Smooth muscle cell (in vitro differentiated cells): ENCODE results near the gene MMP15. TPM values are rescaled to one million over a fixed set of nuclear protein-coding genes. Genes with fewer than 3 reads are reported as not detected.

ENCODE experiments used
- DNase-seq: peaks from one replicate; lab custom pipeline; 2025; ENCODE audit not compliant: unreplicated experiment; lab: John Stamatoyannopoulos, UW
- H2AFZ ChIP-seq: fragments of 200-600 bp; sonication (generic); 2 replicates; pipeline ENCODE4 v1.6.0; 2016; ENCODE audit warnings: antibody characterized with exemption, low read depth, mild to moderate bottlenecking
- H3F3A ChIP-seq: fragments of 200-600 bp; sonication (generic); 2 replicates; pipeline ENCODE4 v1.6.0; 2017; ENCODE audit warnings: antibody characterized with exemption, low read depth
- H3K27ac ChIP-seq: fragments of 200-600 bp; sonication (generic); 2 replicates; pipeline ENCODE4 v1.5.1; 2016; ENCODE audit warnings: low read depth, mild to moderate bottlenecking
- H3K27me3 ChIP-seq: fragments of 200-600 bp; sonication (generic); 2 replicates; pipeline ENCODE4 v1.6.1; 2016; ENCODE audit warnings: low read depth, mild to moderate bottlenecking
- H3K36me3 ChIP-seq: fragments of 200-600 bp; sonication (generic); 2 replicates; pipeline ENCODE4 v1.5.1; 2016; ENCODE audit warnings: low read depth
- H3K4me1 ChIP-seq: fragments of 200-600 bp; sonication (generic); 2 replicates; pipeline ENCODE4 v1.5.1; 2016; ENCODE audit warnings: low read depth
- H3K4me2 ChIP-seq: fragments of 200-600 bp; sonication (generic); 2 replicates; pipeline ENCODE4 v1.6.0; 2016; ENCODE audit warnings: mild to moderate bottlenecking
- H3K4me3 ChIP-seq: fragments of 200-600 bp; sonication (generic); 2 replicates; pipeline ENCODE4 v1.5.1; 2016; ENCODE audit warnings: mild to moderate bottlenecking
- H3K79me2 ChIP-seq: fragments of 200-600 bp; sonication (generic); 2 replicates; pipeline ENCODE4 v1.6.0; 2016; ENCODE audit warnings: low read depth, mild to moderate bottlenecking
- H3K9ac ChIP-seq: fragments of 200-600 bp; sonication (generic); 2 replicates; pipeline ENCODE4 v1.6.0; 2016; ENCODE audit warnings: low read depth
- H3K9me3 ChIP-seq: fragments of 200-600 bp; sonication (generic); replicated peaks from 2 replicates; pipeline ENCODE4 v1.5.1; 2016; ENCODE audit warnings: low read depth
- H4K20me1 ChIP-seq: fragments of 200-600 bp; sonication (generic); 2 replicates; pipeline ENCODE4 v1.6.0; 2016; ENCODE audit warnings: low read depth
- CTCF ChIP-seq: fragments of 200-600 bp; sonication (generic); IDR thresholded peaks from 2 replicates; pipeline ENCODE4 v1.5.1; 2017; ENCODE audit warnings: borderline replicate concordance, mild to moderate bottlenecking, antibody characterized with exemption; ENCODE audit not compliant: insufficient read depth, poor library complexity, severe bottlenecking
- WGBS: methylation state at CpG from one replicate; pipeline ENCODE4 v1.1.7; 2016; ENCODE audit warnings: low lambda C conversion rate; 5-methylcytosine and 5-hydroxymethylcytosine counted together
- polyA plus RNA-seq: library from polyadenylated mRNA; unstranded; fragments of >200 nt; fragmentation: Nextera tagmentation; extraction: Ambion mirVana; gene quantifications from 2 replicates; pipeline ENCODE4 v1.2.1, GENCODE V29; 2016
- total RNA-seq: library from RNA; depleted of rRNA; stranded (reverse); fragments of >200 nt; gene quantifications from 2 replicates; pipeline ENCODE4 v1.2.3, GENCODE V29; 2014

The MMP15 gene
- total and polyA plus RNA-seq, 2 experiments from 2014 or later, result 2.3 to 5.2 TPM

- Histone ChIP-seq H3K79me2 (no peaks in the 10 kb centered on the region), H3K9ac (no peak overlapping the region), H2AFZ (no peak overlapping the region), H3K4me2 (no peak overlapping the region), H3K27ac (no peak overlapping the region), H3K36me3 (no peaks in the 10 kb centered on the region), H3K4me1 (peaks cover 19% of the 10 kb centered on the region), H3F3A (peaks cover 4% of the 10 kb centered on the region), H3K27me3 (no peaks in the 10 kb centered on the region), H3K4me3 (no peak overlapping the region), H4K20me1 (peaks cover 18% of the 10 kb centered on the region), H3K9me3 (no peaks in the 10 kb centered on the region)
- no peak for TF ChIP-seq CTCF
- 98% methylated on average over 36 of the region's 36 CpGs for WGBS
- no peak for DNase-seq
These were observed 27.9 kb upstream of the MMP15 start for GRCh38 chr16:57997528-57998265.

GRCh38 chr16:57998486-57998885 lies 27.1 kb upstream of the MMP15 start:
- no peak overlapping the region for H2AFZ ChIP-seq
- H3K4me2 ChIP-seq, result no peak overlapping the region
- H3K4me1 ChIP-seq, result peaks cover 19% of the 10 kb centered on the region
- no peaks in the 10 kb centered on the region for H3K27me3 ChIP-seq
- H3K36me3 ChIP-seq, result no peaks in the 10 kb centered on the region
- H3K27ac ChIP-seq, result no peak overlapping the region
- TF ChIP-seq CTCF, result no peak
- H4K20me1 ChIP-seq, result peaks cover 18% of the 10 kb centered on the region
- DNase-seq, result no peak
- H3K9ac ChIP-seq, result no peak overlapping the region
- H3K9me3 ChIP-seq, result no peaks in the 10 kb centered on the region
- H3K4me3 ChIP-seq, result no peak overlapping the region
- WGBS, result 60% methylated on average over 8 of the region's 8 CpGs
- no peaks in the 10 kb centered on the region for H3K79me2 ChIP-seq
- H3F3A ChIP-seq, result peaks cover 4% of the 10 kb centered on the region

GRCh38 chr16:57998992-57999365 lies 26.6 kb upstream of the MMP15 start:
- H3K27me3 ChIP-seq, result no peaks in the 10 kb centered on the region

More at GRCh38 chr16:57998992-57999365, 26.6 kb upstream of the MMP15 start:
- Histone ChIP-seq H3K36me3 (no peaks in the 10 kb centered on the region), H3K4me2 (no peak overlapping the region), H2AFZ (no peak overlapping the region), H3K4me3 (no peak overlapping the region), H3K4me1 (peaks cover 19% of the 10 kb centered on the region), H3K79me2 (no peaks in the 10 kb centered on the region), H3K9ac (no peak overlapping the region), H3F3A (peaks cover 4% of the 10 kb centered on the region), H3K27ac (no peak overlapping the region), H3K9me3 (no peaks in the 10 kb centered on the region), H4K20me1 (peaks cover 18% of the 10 kb centered on the region)
- TF ChIP-seq CTCF, result no peak
- DNase-seq, result no peak
- 83% methylated on average over 3 of the region's 3 CpGs for WGBS
